NCI-H2107 (cell line): ENCODE results near the gene NHSL2.
"Not testable (repeated sequence)": the region's sequence is repeated elsewhere in the genome, so short reads cannot be mapped to it uniquely, and the experiment has no call there.

Experiments
- DNase-seq: peaks from one replicate; lab custom pipeline; 2025; lab: John Stamatoyannopoulos, UW

The NHSL2 gene

GRCh38 chrX:71923516-71923915 lies 12.9 kb downstream of the NHSL2 start:
- DNase-seq: no peak

GRCh38 chrX:71927040-71927439 lies 16.4 kb downstream of the NHSL2 start:
- DNase-seq: no peak

- DNase-seq: no peak
These were observed 18.2 kb downstream of the NHSL2 start for GRCh38 chrX:71928856-71929255.

GRCh38 chrX:71930298-71930697 lies 19.7 kb downstream of the NHSL2 start:
- no peak for DNase-seq

- DNase-seq: no peak
These were observed 24.8 kb downstream of the NHSL2 start for GRCh38 chrX:71935476-71935875.

GRCh38 chrX:71936632-71937031 lies 26.0 kb downstream of the NHSL2 start:
- DNase-seq: no peak

- DNase-seq: no peak
These were observed 27.7 kb downstream of the NHSL2 start for GRCh38 chrX:71938371-71938770.

GRCh38 chrX:71941145-71941544 lies 30.5 kb downstream of the NHSL2 start:
- DNase-seq: no peak

- no peak for DNase-seq
These were observed 31.1 kb downstream of the NHSL2 start for GRCh38 chrX:71941776-71942175.

GRCh38 chrX:71944369-71944768 lies 33.7 kb downstream of the NHSL2 start:
- no peak for DNase-seq

GRCh38 chrX:71945237-71945805 lies 34.7 kb downstream of the NHSL2 start:
- DNase-seq: no peak

- no peak for DNase-seq
These were observed 38.7 kb downstream of the NHSL2 start for GRCh38 chrX:71949363-71949762.

GRCh38 chrX:71949844-71950445 lies 39.3 kb downstream of the NHSL2 start:
- DNase-seq: no peak

- no peak for DNase-seq
These were observed 42.7 kb downstream of the NHSL2 start for GRCh38 chrX:71953391-71953790.

GRCh38 chrX:71953946-71954345 lies 43.3 kb downstream of the NHSL2 start:
- no peak for DNase-seq

- no peak for DNase-seq
These were observed 43.8 kb downstream of the NHSL2 start for GRCh38 chrX:71954458-71954857.

- no peak for DNase-seq
These were observed 45.0 kb downstream of the NHSL2 start for GRCh38 chrX:71955530-71956120.

- no peak for DNase-seq
These were observed 47.6 kb downstream of the NHSL2 start for GRCh38 chrX:71958281-71958675.

- DNase-seq: not testable (repeated sequence)
These were observed 53.5 kb downstream of the NHSL2 start for GRCh38 chrX:71964184-71964583.

GRCh38 chrX:71974916-71975315 lies 64.3 kb downstream of the NHSL2 start:
- DNase-seq: no peak

GRCh38 chrX:71976753-71977152 lies 66.1 kb downstream of the NHSL2 start:
- no peak for DNase-seq

- DNase-seq: no peak
These were observed 67.5 kb downstream of the NHSL2 start for GRCh38 chrX:71978164-71978563.

GRCh38 chrX:71989768-71990426 lies 79.3 kb downstream of the NHSL2 start:
- no peak for DNase-seq
